ENCODE data around the gene KLK11. TPM values are rescaled to one million over a fixed set of nuclear protein-coding genes. Genes with fewer than 3 reads are reported as not detected.

Gene KLK11
- total and polyA plus RNA-seq, 2 donors: 1.9 to 17.2 TPM

- WGBS: 86% methylated on average over 9 of the region's 9 CpGs
- DNase-seq (ENCODE audit: low read depth in 6 of 9, low spot score in 9 of 9): no peak
- H3K27me3 ChIP-seq (ENCODE audit: control insufficient read depth in 2 of 2, insufficient read depth in 1 of 2, low read length in 1 of 2): no peaks in the 10 kb centered on the region
- H3K27ac ChIP-seq (ENCODE audit: low read depth in 1 of 2, low read length in 1 of 2): no peak overlapping the region
- no peaks in the 10 kb centered on the region for H3K4me1 ChIP-seq (ENCODE audit: control insufficient read depth in 2 of 2, insufficient read depth in 2 of 2, low read length in 2 of 2)
- H3K4me3 ChIP-seq (ENCODE audit: low read length in 2 of 2): no peak overlapping the region
- H3K9me3 ChIP-seq (ENCODE audit: control insufficient read depth in 2 of 2, insufficient read depth in 1 of 2, low read length in 1 of 2): no peaks in the 10 kb centered on the region
- H3K36me3 ChIP-seq (ENCODE audit: control insufficient read depth in 2 of 2, insufficient read depth in 2 of 2, low read length in 1 of 2): no peaks in the 10 kb centered on the region
Measured at GRCh38 chr19:50972795-50973376, 53.5 kb downstream of the KLK11 start.

Other genes starting within 250 kb of the KLK11 start
- gene ACP4, start 236.2 kb downstream of the KLK11 start, total RNA-seq: not detected
- gene ACP4, start 236.2 kb downstream of the KLK11 start, polyA plus RNA-seq: not detected
- gene KLK1, start 202.8 kb downstream of the KLK11 start, total RNA-seq: 0.14 TPM
- gene KLK1, start 202.8 kb downstream of the KLK11 start, polyA plus RNA-seq: 1.6 TPM
- gene KLK15, start 193.0 kb downstream of the KLK11 start, total RNA-seq: not detected
- gene KLK15, start 193.0 kb downstream of the KLK11 start, polyA plus RNA-seq: 0.11 TPM
- gene KLK3, start 171.7 kb downstream of the KLK11 start, total RNA-seq: 0.19 TPM
- gene KLK3, start 171.7 kb downstream of the KLK11 start, polyA plus RNA-seq: 0.96 TPM
- gene KLK2, start 153.2 kb downstream of the KLK11 start, total RNA-seq: under 0.01 TPM
- 0.50 TPM for gene KLK2, start 153.2 kb downstream of the KLK11 start, polyA plus RNA-seq
- not detected for gene KLK4, start 115.2 kb downstream of the KLK11 start, total RNA-seq
- gene KLK4, start 115.2 kb downstream of the KLK11 start, polyA plus RNA-seq: 0.39 TPM
- 0.28 TPM for gene KLK5, start 73.6 kb downstream of the KLK11 start, total RNA-seq
- gene KLK5, start 73.6 kb downstream of the KLK11 start, polyA plus RNA-seq: 1.9 TPM
- gene KLK6, start 57.0 kb downstream of the KLK11 start, total RNA-seq: 0.24 TPM
- 7.0 TPM for gene KLK6, start 57.0 kb downstream of the KLK11 start, polyA plus RNA-seq
- 0.52 TPM for gene KLK7, start 42.7 kb downstream of the KLK11 start, total RNA-seq
- 5.0 TPM for gene KLK7, start 42.7 kb downstream of the KLK11 start, polyA plus RNA-seq
- 2.2 TPM for gene KLK8, start 25.0 kb downstream of the KLK11 start, total RNA-seq
- 11.0 TPM for gene KLK8, start 25.0 kb downstream of the KLK11 start, polyA plus RNA-seq
- 0.42 TPM for gene KLK10, start 6.9 kb downstream of the KLK11 start, total RNA-seq
- gene KLK10, start 6.9 kb downstream of the KLK11 start, polyA plus RNA-seq: 7.2 TPM
- 0.61 TPM for gene KLK12, start 8.4 kb upstream of the KLK11 start, total RNA-seq
- gene KLK12, start 8.4 kb upstream of the KLK11 start, polyA plus RNA-seq: 3.0 TPM
- gene KLK13, start 38.5 kb upstream of the KLK11 start, total RNA-seq: 0.19 TPM
- gene KLK13, start 38.5 kb upstream of the KLK11 start, polyA plus RNA-seq: 0.89 TPM
- 0.09 TPM for gene KLK14, start 56.3 kb upstream of the KLK11 start, total RNA-seq
- 1.2 TPM for gene KLK14, start 56.3 kb upstream of the KLK11 start, polyA plus RNA-seq
- gene CTU1, start 81.8 kb upstream of the KLK11 start, total RNA-seq: 5.7 TPM
- gene CTU1, start 81.8 kb upstream of the KLK11 start, polyA plus RNA-seq: 2.9 TPM
- 1.9 TPM for gene SIGLEC9, start 98.3 kb upstream of the KLK11 start, total RNA-seq
- 6.8 TPM for gene SIGLEC9, start 98.3 kb upstream of the KLK11 start, polyA plus RNA-seq
- 2.0 TPM for gene SIGLEC7, start 115.7 kb upstream of the KLK11 start, total RNA-seq
- gene SIGLEC7, start 115.7 kb upstream of the KLK11 start, polyA plus RNA-seq: 3.6 TPM
- gene CD33, start 198.5 kb upstream of the KLK11 start, total RNA-seq: 7.9 TPM
- 7.1 TPM for gene CD33, start 198.5 kb upstream of the KLK11 start, polyA plus RNA-seq
- 0.05 TPM for gene SIGLECL1, start 224.5 kb upstream of the KLK11 start, total RNA-seq
- gene SIGLECL1, start 224.5 kb upstream of the KLK11 start, polyA plus RNA-seq: 0.09 TPM